SU-DHL-6 (cell line): ENCODE measurements around the gene CBLN3.

ENCODE experiments used
- CTCF ChIP-seq: fragments of 200-600 bp; sonication (generic); IDR thresholded peaks from one replicate; pipeline ENCODE4 v1.5.1; 2017; ENCODE audit warnings: antibody characterized with exemption, mild to moderate bottlenecking, low read length, moderate library complexity; ENCODE audit not compliant: insufficient read depth, poor library complexity, severe bottlenecking
- EZH2phosphoT487 ChIP-seq: fragments of 200-600 bp; sonication (generic), shearing (Covaris generic); conservative IDR thresholded peaks from 2 replicates; pipeline ENCODE4 v1.6.1; 2018; ENCODE audit warnings: mild to moderate bottlenecking, antibody characterized with exemption, low read length, moderate library complexity, mixed read lengths

GRCh38 chr14:24442240-24443052 lies 13.0 kb upstream of the CBLN3 start, which contains the start of gene SDR39U1:
- no peak for TF ChIP-seq CTCF
- TF ChIP-seq EZH2phosphoT487: no peak
